OCI-LY7 (cell line): Measurements from ENCODE around the gene KCNJ12. TPM values are rescaled to one million over a fixed set of nuclear protein-coding genes. Genes with fewer than 3 reads are reported as not detected.

Experiments used
- BruUV-seq: library from RNA; stranded (reverse); fragments of 400-500 nt; replicated peaks from 2 replicates; lab custom pipeline; 2021; lab: Mats Ljungman, UMichigan
- CTCF ChIA-PET: fragments of 300-600 bp; sonication (Branson Sonifier 250); formaldehyde crosslinking; loops from one replicate; lab custom pipeline; 2022; ENCODE audit warnings: antibody characterized with exemption; ENCODE audit not compliant: unreplicated experiment; lab: Charles Lee
- POLR2A ChIA-PET: fragments of 300-600 bp; sonication (Branson Sonifier 250); formaldehyde crosslinking; loops from one replicate; lab custom pipeline; 2022; ENCODE audit warnings: antibody characterized with exemption; lab: Charles Lee
- DNase-seq: peaks from one replicate; pipeline ENCODE4 v3.0.0-alpha.2; 2015; ENCODE audit warnings: low spot score
- H2AFZ ChIP-seq: fragments of 200-600 bp; sonication (generic), shearing (Covaris generic); 2 replicates; pipeline ENCODE4 v1.6.1; 2014; ENCODE audit warnings: mild to moderate bottlenecking, antibody characterized with exemption, low read length, moderate library complexity
- H3K27ac ChIP-seq: fragments of 200-600 bp; sonication (generic); 2 replicates; pipeline ENCODE4 v1.5.1; 2014; ENCODE audit warnings: mixed run types, low read depth, mild to moderate bottlenecking, moderate library complexity, low read length, inconsistent platforms; ENCODE audit not compliant: poor library complexity, severe bottlenecking
- H3K36me3 ChIP-seq: fragments of 200-600 bp; sonication (generic); 2 replicates; pipeline ENCODE4 v1.6.1; 2014; ENCODE audit warnings: mild to moderate bottlenecking, antibody characterized with exemption, low read length, moderate library complexity, mixed read lengths; ENCODE audit not compliant: insufficient read depth
- H3K4me1 ChIP-seq: fragments of 200-600 bp; sonication (generic); 2 replicates; pipeline ENCODE4 v1.5.1; 2014; ENCODE audit warnings: mild to moderate bottlenecking, low read length; ENCODE audit not compliant: insufficient read depth, poor library complexity, severe bottlenecking
- H3K4me2 ChIP-seq: fragments of 200-600 bp; sonication (generic); 2 replicates; pipeline ENCODE4 v1.6.1; 2014; ENCODE audit warnings: mild to moderate bottlenecking, low read length
- H3K4me3 ChIP-seq: fragments of 200-600 bp; sonication (generic); 2 replicates; pipeline ENCODE4 v1.5.1; 2014; ENCODE audit warnings: mild to moderate bottlenecking, low read depth, low read length; ENCODE audit not compliant: poor library complexity, severe bottlenecking
- H3K79me2 ChIP-seq: fragments of 200-600 bp; sonication (generic); 2 replicates; pipeline ENCODE4 v1.6.1; 2016; ENCODE audit warnings: low read depth, mild to moderate bottlenecking, low read length, moderate library complexity, mixed read lengths; ENCODE audit not compliant: insufficient read depth
- H3K9me2 ChIP-seq: fragments of 200-600 bp; sonication (generic); 2 replicates; pipeline ENCODE4 v1.6.1; 2016; ENCODE audit warnings: mild to moderate bottlenecking, low read length, mixed read lengths; ENCODE audit not compliant: insufficient read depth
- H3K9me3 ChIP-seq: fragments of 200-600 bp; sonication (generic); 2 replicates; pipeline ENCODE4 v1.6.1; 2014; ENCODE audit warnings: mild to moderate bottlenecking, mixed run types, low read length, mixed read lengths
- H4K20me1 ChIP-seq: fragments of 200-600 bp; sonication (generic); 2 replicates; pipeline ENCODE4 v1.6.1; 2014; ENCODE audit warnings: mild to moderate bottlenecking, antibody characterized with exemption, low read length, moderate library complexity, mixed read lengths; ENCODE audit not compliant: insufficient read depth
- EZH2phosphoT487 ChIP-seq: fragments of 200-600 bp; sonication (generic); IDR thresholded peaks from 2 replicates; pipeline ENCODE4 v1.6.1; 2018; ENCODE audit warnings: low read depth, borderline replicate concordance, mild to moderate bottlenecking, mixed run types, antibody characterized with exemption, low read length, moderate library complexity, mixed read lengths
- intact Hi-C: fragments of 100-400 bp; cut with micrococcal nuclease; formaldehyde crosslinking; loops from one replicate; pipeline ENCODE4 v1.10.0; 2022; ENCODE audit not compliant: unreplicated experiment
- total RNA-seq, 2 experiments: library from RNA; depleted of rRNA in 1 of 2; stranded (reverse); fragments of >200 nt in 1 of 2; shearing (Covaris generic) in 1 of 2; gene quantifications; 2 replicates each; pipeline ENCODE4 v1.2.3, GENCODE V29; 2014 to 2022
- TF ChIP-seq, protein P1 (sequence below): fragments of 200-600 bp; sonication (generic); conservative IDR thresholded peaks from 2 replicates; pipeline ENCODE4 v1.5.1; 2014; ENCODE audit warnings: mild to moderate bottlenecking, antibody characterized with exemption, low read length, moderate library complexity, mixed read lengths

KCNJ12 gene
- total RNA-seq, 2 experiments from 2014 or later = 0.16 to 0.17 TPM

DNA sequence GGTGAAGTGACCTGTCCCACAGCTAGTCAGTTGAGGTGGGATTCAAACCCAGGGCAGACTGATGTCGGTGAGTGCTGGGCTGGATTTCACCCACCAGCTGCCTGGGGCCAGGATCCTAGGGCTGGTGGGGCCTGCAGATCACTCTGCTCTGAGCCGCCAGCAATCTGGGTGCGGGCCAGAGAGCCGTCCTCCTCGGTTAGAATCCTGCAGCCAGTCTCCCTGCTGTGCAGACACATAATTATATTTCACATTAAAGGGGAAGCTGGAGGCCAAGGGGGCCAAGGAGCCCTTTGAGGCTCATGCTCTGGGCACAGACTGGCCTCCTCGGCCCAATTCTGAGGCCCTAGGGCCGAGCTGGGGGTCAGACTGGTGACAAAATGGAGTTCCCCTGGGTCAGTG, 996 bp upstream of the KCNJ12 start:
- Histone ChIP-seq H3K36me3 (no peaks in the 10 kb centered on the region), H3K9me2 (no peaks in the 10 kb centered on the region), H3K4me2 (no peak overlapping the region), H3K4me3 (no peak overlapping the region), H3K4me1 (peaks cover 14% of the 10 kb centered on the region), H4K20me1 (no peaks in the 10 kb centered on the region), H2AFZ (no peak overlapping the region), H3K27ac (no peak overlapping the region), H3K79me2 (no peaks in the 10 kb centered on the region), H3K9me3 (no peaks in the 10 kb centered on the region)
- TF ChIP-seq, protein P1, sequence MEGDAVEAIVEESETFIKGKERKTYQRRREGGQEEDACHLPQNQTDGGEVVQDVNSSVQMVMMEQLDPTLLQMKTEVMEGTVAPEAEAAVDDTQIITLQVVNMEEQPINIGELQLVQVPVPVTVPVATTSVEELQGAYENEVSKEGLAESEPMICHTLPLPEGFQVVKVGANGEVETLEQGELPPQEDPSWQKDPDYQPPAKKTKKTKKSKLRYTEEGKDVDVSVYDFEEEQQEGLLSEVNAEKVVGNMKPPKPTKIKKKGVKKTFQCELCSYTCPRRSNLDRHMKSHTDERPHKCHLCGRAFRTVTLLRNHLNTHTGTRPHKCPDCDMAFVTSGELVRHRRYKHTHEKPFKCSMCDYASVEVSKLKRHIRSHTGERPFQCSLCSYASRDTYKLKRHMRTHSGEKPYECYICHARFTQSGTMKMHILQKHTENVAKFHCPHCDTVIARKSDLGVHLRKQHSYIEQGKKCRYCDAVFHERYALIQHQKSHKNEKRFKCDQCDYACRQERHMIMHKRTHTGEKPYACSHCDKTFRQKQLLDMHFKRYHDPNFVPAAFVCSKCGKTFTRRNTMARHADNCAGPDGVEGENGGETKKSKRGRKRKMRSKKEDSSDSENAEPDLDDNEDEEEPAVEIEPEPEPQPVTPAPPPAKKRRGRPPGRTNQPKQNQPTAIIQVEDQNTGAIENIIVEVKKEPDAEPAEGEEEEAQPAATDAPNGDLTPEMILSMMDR = no peak
- no peak for TF ChIP-seq EZH2phosphoT487
- intact Hi-C loops = no loop called here
- DNase-seq = no peak
- BruUV-seq = no TSS peak
- POLR2A ChIA-PET = interaction anchor here (1.0 kb wide), 1 partner anchor 93 kb away, joined by 3 read pairs; no protein-coding TSS in a partner anchor
- CTCF ChIA-PET = interaction anchor here (0.6 to 1.3 kb wide), 3 partner anchors 31 to 95 kb away, joined by 3 to 4 read pairs (median 3); no protein-coding TSS in a partner anchor

DNA sequence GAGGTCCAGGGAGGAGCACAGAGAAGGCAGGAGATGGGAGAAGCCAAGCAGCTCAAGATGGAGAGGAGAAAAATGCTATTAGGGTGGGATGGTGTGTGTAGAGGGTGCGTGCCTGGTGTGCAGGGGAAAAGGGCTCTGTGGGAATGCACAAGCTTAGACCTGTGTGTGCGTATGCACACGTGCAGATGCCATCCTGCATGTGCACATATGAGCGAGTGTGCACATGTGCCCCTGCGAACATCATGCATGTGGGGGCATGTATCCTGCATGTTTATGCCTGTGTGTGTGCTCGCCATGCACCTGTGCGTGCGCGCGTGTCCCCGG, 438 bp upstream of the KCNJ12 start:
- Histone ChIP-seq H3K27ac (no peak overlapping the region), H3K36me3 (no peaks in the 10 kb centered on the region), H3K4me1 (peaks cover 9% of the 10 kb centered on the region), H3K9me2 (no peaks in the 10 kb centered on the region), H3K4me3 (no peak overlapping the region), H2AFZ (no peak overlapping the region), H3K79me2 (no peaks in the 10 kb centered on the region), H3K4me2 (no peak overlapping the region), H4K20me1 (no peaks in the 10 kb centered on the region), H3K9me3 (no peaks in the 10 kb centered on the region)
- ChIA-PET CTCF (interaction anchor here (0.7 kb wide), 1 partner anchor 30 kb away, joined by 3 read pairs; no protein-coding TSS in a partner anchor), POLR2A (no interaction called here)
- intact Hi-C loops = no loop called here
- no peak for DNase-seq
- no peak for TF ChIP-seq EZH2phosphoT487
- TF ChIP-seq, protein P1 = no peak
- no TSS peak for BruUV-seq

DNA sequence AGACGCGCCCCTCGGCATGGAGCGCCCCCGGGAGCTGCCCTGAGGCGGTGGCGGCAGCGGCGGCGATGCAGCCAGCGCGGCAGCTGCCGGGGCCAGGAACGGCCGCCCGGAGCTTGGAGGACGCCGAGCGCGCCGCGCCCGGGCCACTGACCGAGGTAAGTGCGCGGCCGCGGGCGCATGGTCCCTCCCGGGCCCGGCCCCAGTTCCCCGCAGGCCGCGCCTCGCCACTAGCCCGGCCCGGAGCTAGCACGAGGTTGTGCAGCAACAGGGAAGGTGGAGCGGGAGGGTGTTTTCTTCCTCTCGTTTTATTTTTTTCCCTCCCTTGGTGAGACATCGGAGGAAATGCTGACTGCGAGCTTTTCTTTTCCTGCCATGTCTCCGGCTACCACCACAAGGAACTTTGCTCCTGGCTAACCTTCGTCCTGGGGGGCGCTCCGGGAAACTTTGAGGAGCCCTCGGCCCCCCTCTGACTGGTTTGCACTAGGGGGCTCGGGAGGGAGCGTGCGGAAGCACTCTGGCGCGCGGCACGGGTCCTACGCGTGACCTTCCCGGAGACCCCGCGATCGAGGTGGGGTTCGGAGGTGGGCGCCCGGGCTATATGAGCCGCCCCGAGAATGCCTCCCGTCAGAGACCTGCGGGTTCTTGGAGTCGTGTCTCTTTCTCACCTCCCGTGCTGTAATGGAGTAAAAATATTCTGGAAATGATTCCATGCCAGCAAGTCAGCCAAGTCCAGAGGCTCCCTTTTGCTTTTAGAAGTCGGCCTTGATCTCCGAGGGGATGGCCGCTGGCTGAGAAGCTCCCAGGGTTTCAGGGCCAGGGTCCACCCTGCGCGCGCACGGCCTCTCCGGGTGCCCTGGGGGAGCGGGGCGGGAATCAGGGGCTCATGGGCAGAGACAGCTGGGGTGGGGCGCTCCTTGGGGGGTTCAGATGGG, 868 bp downstream of the KCNJ12 start:
- Histone ChIP-seq H3K4me2 (peak overlapping the region; percentile 37; the same call in 1 of the 2 replicates), H2AFZ (no peak overlapping the region), H3K4me1 (peaks cover 4% of the 10 kb centered on the region), H3K36me3 (no peaks in the 10 kb centered on the region), H3K79me2 (no peaks in the 10 kb centered on the region), H3K9me2 (no peaks in the 10 kb centered on the region), H3K4me3 (peak overlapping the region; percentile 48), H3K9me3 (no peaks in the 10 kb centered on the region), H3K27ac (no peak overlapping the region), H4K20me1 (no peaks in the 10 kb centered on the region)
- POLR2A ChIA-PET = interaction anchor here (0.7 kb wide), 1 partner anchor 90 kb away, joined by 11 read pairs; no protein-coding TSS in a partner anchor
- TF ChIP-seq, protein P1 = no peak
- no peak for TF ChIP-seq EZH2phosphoT487
- CTCF ChIA-PET = no interaction called here
- DNase-seq = no peak
- BruUV-seq = no TSS peak
- intact Hi-C loops = no loop called here
